OCI-LY3 (cell line): ENCODE measurements around the gene SNAP25.

ENCODE experiments used
- CTCF ChIP-seq: fragments of 200-600, 300-600 bp; sonication (generic); IDR thresholded peaks from 2 replicates; pipeline ENCODE4 v1.5.1; 2014; ENCODE audit warnings: antibody characterized with exemption, low read length, low read depth
- EZH2phosphoT487 ChIP-seq: fragments of 200-600 bp; shearing (Covaris generic); IDR thresholded peaks from 2 replicates; pipeline ENCODE4 v1.6.1; 2018; ENCODE audit warnings: antibody characterized with exemption, mixed run types, low read depth

- TF ChIP-seq CTCF = no peak
- no peak for TF ChIP-seq EZH2phosphoT487
Measured at GRCh38 chr20:10297684-10298240, 79.1 kb downstream of the SNAP25 start.
